G401.6 (cell line): ENCODE data around the gene TYMP.
"Not testable (repeated sequence)": the region's sequence is repeated elsewhere in the genome, so short reads cannot be mapped to it uniquely, and the experiment has no call there.

ENCODE experiments used
- FAIRE-seq: peaks from 2 replicates; lab custom pipeline; 2012; peaks lifted over from hg19 to GRCh38; lab: Jason Lieb, UNC

The TYMP gene

DNA sequence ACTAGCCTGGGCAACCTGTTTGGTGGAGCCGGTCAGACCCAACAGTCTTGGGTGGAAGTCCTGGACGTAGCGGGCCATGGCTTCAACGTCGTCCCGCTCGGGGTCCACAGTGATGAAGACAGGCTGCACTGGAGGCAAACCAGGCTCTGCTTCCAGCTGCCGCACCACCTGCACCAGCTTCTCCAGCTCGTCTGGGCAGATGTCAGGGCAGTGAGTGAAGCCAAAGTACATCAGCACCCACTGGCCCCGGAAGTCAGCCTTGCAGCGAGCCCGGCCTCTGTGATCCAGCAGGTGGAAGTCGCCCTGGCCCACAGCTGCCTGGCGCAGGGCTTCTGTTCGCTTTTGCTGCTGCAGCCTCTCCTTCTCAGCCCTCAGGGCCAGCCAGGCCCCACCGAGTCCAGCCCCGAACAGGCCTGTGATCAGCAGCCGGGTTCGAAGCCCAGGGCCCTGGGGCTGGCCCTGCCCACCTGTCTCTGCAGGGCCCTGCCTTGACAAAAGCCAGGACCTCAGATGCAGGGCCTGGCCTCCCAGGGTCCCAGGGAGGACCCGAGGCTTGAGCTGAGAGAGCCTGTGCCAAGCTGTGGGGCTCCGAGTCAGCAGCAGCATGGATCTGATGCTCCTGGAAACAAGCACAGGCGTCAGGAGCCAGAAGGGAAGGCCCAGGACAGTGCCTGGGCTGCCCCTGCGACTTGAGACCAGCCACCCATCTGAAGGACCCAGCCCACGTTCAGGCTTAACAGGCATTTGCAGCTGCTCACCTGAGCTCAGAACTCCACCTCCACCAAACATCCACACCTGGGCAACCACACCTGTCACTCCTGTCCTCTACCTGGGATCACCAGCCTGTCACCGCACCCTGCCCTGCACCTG lies 5.8 kb downstream of the TYMP start:
- FAIRE-seq, result no peak

DNA sequence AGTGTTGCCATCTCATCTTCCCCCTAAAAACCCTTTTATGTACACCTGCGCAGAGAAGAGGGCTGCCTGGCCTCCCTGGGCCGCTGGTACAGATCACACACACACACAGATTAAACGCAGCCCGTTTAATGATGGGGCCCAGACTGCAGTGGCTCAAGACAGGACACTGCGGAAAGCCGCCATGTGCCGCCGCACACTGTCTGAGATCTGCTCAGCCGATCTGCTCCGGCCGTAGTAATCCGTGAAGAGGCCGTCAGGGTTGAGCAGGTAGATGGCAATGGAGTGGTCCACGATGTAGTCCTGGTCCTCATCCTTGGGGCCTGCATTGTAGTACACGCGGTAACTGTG lies 6.4 kb downstream of the TYMP start:
- no peak for FAIRE-seq

DNA sequence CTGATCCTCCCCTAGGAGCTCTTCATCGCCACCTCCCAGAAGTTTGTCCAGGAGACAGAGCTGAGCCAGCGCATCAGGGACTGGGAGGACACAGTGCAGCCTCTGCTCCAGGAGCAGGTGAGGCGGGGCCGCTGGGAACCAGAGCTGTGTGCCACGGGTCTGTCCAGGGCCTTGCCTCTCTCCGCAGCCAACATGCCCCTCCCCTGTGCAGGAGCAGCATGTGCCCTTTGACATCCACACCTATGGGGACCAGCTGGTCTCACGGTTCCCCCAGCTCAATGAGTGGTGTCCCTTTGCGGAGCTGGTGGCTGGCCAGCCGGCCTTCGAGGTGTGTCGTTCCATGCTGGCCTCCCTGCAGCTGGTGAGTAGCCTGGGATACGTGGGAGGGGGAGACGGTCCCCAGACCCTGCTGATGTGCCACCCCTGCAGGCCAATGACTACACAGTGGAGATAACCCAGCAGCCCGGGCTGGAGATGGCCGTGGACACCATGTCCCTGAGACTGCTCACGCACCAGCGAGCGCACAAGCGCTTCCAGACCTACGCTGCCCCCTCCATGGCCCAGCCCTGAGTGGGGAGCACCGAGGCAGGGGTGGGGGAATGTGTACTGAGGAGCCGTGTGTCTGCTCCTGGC lies 6.9 kb downstream of the TYMP start:
- no peak for FAIRE-seq

DNA sequence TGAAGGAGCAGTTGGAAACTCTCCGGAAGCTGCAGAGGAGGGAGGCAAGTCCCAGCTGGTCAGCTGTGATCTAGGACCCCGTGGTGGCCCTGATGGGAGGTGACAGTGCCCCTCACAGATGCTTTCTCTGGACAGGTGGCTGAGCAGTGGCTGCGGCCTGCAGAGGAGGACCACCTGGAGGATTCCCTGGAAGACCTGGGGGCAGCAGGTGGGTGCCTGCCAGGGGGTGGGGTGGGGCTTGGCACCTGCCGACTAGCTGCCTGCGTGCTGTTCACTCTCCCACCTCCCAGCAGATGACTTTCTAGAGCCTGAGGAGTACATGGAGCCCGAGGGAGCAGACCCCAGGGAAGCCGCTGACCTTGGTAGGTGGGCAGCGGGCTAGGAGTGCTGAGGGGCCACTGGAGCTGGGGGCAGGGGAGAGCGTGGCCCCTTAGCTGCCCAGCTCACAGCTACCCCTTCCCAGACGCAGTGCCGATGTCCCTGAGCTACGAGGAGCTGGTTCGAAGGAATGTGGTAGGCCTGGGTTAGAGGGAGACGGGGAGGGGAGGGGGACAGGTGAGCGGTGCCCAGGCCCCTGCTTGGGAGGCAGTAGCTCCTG lies 7.5 kb downstream of the TYMP start:
- FAIRE-seq, result no peak

GRCh38 chr22:50521710-50522109 lies 8.1 kb downstream of the TYMP start:
- no peak for FAIRE-seq

DNA sequence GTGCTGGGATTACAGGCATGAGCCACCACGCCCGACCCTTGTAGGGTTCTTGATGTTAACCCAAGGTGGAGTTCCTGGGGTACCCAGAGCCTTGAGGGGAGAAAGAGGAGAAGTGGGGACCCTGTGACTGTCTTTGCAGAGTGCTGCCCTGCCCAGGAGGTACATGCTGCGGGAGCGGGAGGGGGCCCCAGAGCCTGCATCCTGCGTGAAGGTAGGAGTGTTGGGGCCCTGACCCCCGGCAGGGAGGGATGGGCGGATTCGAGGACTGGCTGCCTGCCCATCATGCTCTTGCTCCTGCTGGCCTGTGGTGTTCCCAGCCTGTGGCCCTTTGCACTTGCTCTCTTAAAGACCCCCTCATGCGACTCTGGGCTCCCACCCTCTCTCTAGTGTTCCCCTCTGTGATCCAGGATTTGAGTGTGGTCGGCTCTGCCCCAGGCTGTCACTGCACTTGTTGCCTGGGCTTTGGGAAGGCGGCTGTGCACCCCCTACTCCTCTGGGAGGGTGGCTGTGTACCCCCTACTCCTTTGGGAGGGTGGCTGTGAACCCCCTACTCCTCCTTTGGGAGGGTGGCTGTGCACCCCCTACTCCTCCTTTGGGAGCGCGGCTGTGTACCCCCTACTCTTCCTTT lies 8.9 kb downstream of the TYMP start:
- FAIRE-seq, result no peak

DNA sequence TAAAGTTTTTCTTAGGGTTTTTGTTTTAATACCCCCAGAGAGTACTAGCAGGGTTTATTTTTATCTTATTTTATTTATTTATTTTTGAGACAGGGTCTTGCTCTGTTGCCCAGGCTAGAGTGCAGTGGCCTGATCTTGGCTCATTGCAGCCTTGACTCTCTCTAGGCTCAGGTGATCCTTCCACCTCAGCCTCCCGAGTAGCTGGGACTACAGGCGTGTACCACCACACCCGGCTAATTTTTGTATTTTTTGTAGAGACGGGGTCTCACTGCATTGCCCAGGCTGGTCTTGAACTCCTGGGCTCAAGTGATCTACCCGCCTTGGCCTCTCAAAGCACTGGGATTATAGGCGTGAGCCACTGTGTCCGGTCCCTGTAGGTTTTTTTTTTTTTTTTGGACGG lies 9.6 kb downstream of the TYMP start:
- not testable (repeated sequence) for FAIRE-seq

DNA sequence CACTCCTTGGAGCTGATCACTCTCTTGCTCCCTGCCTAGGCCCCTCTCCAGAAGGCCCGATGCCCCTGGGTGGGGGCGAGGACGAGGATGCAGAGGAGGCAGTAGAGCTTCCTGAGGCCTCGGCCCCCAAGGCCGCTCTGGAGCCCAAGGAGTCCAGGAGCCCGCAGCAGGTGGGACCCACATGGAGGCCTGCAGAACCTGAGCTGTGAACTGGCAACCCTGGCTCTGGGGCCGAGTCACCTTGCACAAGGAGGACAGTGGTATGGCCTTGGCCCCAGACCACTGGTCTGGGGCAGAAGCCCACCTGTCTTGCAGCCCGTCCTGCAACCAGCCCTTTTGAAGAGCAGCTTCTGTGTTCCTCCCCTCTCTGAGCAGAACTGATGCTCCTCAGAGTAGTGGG lies 10.7 kb downstream of the TYMP start:
- FAIRE-seq, result no peak

DNA sequence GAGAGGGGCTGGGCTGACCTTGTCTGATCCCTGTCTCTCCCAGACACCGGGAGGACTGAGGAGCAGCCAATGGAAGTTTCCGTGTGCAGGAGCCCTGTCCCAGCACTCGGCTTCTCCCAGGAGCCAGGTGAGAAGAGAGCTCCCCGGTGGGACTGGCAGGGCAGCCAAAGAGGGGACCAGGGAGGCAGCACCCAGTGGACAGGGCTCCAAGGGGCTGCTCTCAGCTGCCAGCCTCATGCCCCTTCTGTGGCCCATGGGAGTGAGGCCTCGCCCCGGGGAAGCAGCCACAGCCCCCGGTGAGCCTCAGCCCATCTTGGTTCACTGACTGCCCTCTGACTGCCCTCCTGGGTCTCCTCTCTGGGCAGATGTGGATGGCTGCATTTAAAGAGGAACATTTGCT lies 11.2 kb downstream of the TYMP start:
- FAIRE-seq, result no peak

- no peak for FAIRE-seq
Observed at GRCh38 chr22:50517495-50518260, 12.1 kb downstream of the TYMP start.

- no peak for FAIRE-seq
Observed at GRCh38 chr22:50516891-50517290, 12.9 kb downstream of the TYMP start.

DNA sequence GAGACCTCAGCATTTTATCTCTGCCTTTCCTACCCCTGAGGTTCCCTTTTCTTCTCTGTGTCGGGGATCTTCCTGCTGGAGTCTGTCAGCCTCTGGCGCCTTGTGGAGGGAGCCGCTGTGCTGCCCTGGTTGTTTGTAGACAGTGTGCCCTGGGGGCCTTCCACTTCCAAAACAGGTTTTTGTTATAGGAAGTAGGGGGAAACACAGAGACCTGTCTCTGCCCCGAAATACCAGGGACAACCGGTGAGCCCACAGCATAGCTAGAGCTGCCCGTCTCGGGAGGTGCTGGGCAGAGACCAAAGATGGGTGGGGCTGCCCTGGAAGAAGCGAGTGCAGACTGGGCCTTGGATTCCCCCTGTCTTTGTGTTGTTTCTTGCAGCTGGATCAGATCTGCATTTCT lies 13.7 kb downstream of the TYMP start:
- no peak for FAIRE-seq

- no peak for FAIRE-seq
Observed at GRCh38 chr22:50513175-50513574, 16.6 kb downstream of the TYMP start.

DNA sequence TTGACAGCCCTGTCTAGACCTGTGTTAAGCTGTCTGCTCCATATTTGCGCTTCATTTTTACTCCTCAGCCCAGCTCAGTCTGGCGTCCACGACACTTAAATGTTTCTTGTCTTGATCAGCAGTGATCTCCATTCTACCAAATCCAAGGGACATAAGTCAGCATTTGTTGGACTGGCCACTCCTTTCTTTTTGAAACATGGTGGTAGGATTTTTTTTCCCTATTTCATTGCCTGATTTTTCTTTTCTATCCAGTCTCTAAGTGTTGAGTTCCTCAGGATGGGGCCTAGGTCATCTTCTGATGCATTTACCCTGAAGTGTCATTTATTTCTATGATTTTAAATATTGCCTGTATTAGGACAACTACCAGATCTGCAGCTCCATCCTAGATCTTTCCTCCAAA lies 20.9 kb downstream of the TYMP start:
- FAIRE-seq, result no peak

DNA sequence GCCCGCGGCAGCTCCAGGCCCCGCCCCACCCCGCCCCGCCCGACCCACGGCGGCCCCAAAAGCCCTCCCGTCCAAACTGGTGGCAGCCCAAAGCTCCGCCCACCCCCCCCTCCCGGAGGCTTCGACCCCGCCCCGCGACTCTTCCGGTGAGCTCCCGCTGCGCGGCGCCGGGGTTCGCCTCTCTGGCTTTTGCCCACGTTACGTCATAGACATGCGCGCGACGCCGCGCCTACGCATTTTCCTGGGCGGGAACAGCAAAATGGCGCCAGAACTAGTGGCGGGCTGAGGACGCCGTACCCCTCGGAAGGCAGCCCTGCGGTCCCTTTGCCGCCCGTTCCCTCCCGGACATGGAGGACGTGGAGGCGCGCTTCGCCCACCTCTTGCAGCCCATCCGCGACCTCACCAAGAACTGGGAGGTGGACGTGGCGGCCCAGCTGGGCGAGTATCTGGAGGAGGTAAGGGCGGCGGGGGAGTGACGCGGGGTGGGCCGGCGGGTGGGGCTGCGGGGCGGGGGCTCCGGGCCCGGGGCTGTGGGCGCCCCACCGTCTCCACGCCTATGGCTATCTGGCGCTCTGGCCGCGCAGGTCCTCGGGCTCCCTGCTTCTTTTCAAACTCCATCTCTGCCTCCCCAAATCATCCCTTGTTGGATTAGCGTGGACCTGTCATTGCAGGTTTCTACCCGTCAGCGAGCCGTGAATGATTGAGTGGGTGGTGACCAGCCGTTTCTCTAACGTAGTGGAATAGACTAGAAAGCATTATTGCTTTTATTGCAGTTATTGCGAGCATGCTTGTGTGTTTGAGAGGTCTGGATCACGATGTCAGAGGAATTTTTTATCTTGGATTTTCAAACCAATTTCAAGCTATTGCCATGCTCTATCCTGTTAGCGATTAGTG lies 21.6 kb downstream of the TYMP start, which contains the start of gene NCAPH2:
Gene NCAPH2, plus strand, starts transcription at position 234 of the 894 bp plus-strand sequence. Its CDS starts 114 bp downstream, at position 348.
- FAIRE-seq, result no peak

DNA sequence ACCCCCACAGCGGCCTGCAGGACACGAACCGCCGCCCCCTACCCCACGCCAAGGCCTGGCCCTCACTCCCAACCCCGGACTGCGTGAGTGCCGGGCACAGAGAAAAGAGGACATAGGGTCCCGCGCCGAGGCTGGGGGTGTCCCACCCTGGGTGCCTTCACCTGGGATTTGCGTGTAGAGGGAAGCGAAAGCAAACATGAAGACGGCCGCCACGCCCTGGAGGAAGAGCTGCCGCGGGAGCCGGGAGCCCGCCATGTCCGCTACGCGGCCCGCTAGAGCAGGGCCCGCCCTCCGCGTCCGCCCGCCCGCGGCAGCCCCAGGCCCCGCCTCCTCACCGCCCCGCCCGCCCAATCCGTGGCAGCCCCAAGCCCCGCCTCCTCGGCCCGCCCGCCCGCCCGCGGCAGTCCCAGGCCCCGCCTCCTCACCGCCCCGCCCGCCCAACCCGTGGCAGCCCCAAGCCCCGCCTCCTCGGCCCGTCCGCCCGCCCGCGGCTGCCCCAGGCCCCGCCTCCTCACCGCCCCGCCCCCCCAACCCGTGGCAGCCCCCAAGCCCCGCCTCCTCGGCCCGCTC lies 22.3 kb downstream of the TYMP start, which contains the start of gene LMF2:
Gene LMF2, minus strand, starts transcription at position 282 of the 570 bp plus-strand sequence. Its CDS starts 27 bp downstream, at position 255.
- no peak for FAIRE-seq

- FAIRE-seq, result no peak
Observed at GRCh38 chr22:50506611-50507420, 23.0 kb downstream of the TYMP start.

DNA sequence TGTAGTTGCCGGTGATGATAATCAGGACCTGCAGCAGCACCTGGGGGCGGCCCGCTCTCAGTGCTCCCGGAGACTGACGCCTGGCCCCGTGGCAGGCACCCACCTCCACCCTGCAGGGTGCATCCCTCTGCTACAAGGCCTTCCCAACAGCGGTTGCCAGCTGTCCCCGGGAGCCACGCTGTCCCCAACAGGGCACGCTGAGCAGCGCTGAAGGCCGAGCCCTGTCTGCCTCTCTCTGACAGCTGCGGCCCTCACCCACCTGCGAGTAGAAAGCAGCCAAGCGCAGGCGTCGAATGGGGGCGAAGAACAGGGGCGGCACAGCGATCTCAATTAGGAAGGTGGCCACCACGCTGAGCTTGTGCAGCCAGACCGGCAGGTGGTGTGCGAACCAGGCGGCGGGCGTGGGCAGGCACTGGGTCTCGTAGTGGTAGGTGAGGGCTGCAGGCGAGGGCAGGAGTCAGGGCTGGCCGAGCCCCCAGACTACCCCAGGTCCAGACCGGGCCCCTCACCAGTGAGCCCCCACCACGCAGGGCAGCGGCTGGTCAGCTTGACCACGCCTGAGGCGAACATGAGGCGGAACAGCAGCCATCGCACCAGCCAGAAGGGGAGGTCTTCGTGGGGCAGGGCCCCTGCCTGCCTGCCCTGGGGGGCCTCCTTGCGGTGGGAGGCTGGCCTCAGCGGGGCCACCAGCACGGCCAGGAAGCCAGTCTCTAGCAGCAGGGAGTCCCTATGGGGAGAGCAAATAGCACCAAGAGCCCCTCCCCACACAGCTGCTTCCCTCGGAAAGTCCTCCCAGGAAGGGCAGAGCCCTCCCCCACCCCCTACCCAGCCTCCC lies 23.8 kb downstream of the TYMP start:
- FAIRE-seq, result no peak

DNA sequence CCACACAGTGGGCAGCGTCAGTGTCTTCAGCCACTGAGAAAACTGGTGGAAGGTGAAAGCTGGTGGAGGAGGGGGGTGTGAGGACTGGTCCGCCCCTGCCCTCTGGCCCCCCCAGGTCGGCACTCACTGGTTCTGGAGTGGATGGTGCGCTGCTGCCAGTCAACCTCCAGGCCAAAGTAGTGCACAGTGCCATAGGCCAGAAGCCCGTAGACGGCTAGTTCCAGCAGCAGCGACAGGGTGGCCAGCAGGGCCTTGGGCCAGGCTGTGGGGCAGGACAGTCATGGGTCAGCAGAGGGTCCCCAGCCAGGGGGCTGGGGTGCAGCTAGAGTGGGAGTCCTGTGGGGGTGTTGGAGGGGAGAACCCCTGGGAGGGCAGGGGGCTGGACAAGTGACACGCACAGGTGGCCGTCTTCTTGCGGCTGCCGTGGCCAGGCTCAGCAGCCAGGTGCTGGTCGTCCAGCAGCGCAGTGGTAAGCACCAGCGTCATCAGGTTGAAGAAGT lies 24.5 kb downstream of the TYMP start:
- FAIRE-seq, result no peak
